DOHH2 (cell line): Measurements from ENCODE around the gene SLC35B2.

Experiments used
- EZH2phosphoT487 ChIP-seq: fragments of 200-600 bp; sonication (generic); IDR thresholded peaks from 2 replicates; pipeline ENCODE4 v1.6.1; 2017; ENCODE audit warnings: borderline replicate concordance, mild to moderate bottlenecking, antibody characterized with exemption, low read length, moderate library complexity, mixed read lengths
- TF ChIP-seq, protein P1 (sequence below): fragments of 200-600 bp; sonication (generic); IDR thresholded peaks from one replicate; pipeline ENCODE4 v1.5.1; 2014; ENCODE audit warnings: antibody characterized with exemption, mild to moderate bottlenecking, low read depth, low read length; ENCODE audit not compliant: poor library complexity, severe bottlenecking

DNA sequence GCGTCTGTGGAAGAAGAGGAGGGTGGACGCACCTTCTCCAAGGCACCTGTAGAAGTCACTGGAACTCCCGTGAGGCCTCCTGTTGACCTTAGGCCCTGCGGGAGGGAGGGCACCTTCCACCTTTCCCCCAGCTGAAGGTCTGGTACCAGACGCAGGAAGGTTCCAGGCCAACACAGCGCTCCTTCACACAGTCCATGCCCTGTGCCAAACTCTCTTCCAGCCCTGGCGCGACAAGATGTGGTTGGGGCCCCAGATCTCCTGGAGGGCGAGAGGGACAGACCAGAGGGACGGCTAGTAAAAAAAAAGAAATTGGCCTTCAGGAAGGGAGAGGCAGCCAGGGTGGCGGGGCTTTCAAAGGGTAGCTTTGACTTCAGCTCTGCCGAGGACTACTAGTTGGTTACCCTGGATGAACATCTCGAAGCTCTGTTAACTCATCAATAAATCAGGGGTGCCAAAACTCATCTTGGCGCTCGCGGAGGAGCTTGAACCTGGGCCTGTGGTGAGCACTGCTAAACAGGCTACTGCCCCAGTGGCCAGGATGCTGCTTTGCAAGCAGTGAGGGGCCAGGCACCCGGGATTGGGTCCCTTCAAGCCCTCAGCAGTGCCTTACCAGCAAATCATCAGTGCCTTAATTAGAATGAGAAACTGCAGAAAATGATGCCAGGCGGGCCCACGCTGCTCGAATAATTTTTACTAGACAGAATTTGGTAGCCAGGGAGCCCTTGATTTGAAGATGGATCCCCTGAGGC lies 40.9 kb upstream of the SLC35B2 start:
- TF ChIP-seq, protein P1, sequence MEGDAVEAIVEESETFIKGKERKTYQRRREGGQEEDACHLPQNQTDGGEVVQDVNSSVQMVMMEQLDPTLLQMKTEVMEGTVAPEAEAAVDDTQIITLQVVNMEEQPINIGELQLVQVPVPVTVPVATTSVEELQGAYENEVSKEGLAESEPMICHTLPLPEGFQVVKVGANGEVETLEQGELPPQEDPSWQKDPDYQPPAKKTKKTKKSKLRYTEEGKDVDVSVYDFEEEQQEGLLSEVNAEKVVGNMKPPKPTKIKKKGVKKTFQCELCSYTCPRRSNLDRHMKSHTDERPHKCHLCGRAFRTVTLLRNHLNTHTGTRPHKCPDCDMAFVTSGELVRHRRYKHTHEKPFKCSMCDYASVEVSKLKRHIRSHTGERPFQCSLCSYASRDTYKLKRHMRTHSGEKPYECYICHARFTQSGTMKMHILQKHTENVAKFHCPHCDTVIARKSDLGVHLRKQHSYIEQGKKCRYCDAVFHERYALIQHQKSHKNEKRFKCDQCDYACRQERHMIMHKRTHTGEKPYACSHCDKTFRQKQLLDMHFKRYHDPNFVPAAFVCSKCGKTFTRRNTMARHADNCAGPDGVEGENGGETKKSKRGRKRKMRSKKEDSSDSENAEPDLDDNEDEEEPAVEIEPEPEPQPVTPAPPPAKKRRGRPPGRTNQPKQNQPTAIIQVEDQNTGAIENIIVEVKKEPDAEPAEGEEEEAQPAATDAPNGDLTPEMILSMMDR = no peak
- no peak for TF ChIP-seq EZH2phosphoT487
